HG03280 (cell line): ENCODE results near the gene SERP1.

Source experiments
- ATAC-seq: cut with Tn5 transposase; IDR thresholded peaks from one replicate; pipeline ENCODE4 v1.9.1; 2021; ENCODE audit warnings: mild to moderate bottlenecking, moderate library complexity; ENCODE audit not compliant: unreplicated experiment

The SERP1 gene

DNA sequence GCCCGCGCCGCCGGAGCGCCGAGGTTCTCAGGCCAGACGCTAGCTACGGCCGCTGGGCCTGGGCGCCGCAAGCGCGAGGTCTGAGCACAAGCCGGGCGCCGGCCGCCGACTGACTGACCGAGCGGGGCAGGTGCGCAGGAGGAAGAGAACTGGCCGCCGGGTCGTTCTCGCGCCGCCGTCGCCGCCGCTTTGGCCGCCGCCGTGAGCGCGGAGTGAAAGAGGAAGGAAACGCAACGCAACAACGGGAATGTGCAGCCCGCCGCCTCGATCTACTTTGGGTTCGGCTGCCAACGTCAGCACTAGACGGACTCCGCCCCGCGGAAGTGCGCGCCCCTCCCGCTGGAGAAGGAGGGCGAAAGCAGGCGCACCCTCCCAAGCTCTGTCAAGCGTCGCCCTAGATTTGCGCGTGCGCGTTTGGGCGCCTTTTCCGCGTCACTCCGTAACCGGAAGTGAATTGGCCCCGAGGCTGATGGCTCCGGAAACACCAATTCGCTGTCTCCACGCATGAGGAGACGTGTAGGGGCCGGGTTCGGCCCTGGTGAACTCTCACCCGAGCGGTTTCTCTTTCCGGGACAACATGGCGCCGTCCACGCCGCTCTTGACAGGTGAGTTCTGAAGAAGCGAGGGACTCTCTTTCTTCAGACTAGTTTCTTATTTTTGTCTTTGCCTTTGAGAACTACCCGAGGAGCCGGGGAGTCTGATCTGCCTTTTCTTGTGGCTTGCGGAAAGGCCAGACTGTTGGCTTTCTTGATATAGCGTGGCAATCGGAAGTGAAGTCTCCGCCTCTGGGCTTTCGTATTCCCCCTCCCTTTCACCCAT is at the start of gene SERP1, which contains the start of gene EIF2A:
SERP1 (minus strand) TSS at position 271 of the 819 bp plus-strand sequence. CDS start 361 bp downstream, outside the sequence.
EIF2A (plus strand) TSS at position 562 of the 819 bp plus-strand sequence; CDS start at position 578, 16 bp downstream.
- peak; percentile 94 for ATAC-seq

DNA sequence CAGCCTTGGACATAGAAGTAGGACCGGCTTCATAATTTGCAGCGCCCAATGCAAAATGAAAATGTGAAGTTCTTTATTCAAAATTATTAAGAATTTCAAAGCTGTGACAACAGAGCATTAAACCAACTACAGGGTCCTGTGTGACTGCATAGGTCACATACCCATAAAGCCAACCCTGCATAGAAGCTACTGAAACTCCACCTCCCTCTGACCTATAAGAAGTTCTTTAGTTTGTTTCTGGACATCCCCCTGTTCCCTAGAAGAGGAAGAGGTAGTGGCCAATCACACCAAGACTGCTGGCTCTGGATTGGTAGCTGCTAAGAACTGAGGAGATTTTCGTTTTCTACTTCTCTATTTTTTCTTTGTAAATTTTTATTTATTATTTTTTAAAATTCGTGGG is 47.9 kb upstream of the SERP1 start:
- no peak for ATAC-seq

DNA sequence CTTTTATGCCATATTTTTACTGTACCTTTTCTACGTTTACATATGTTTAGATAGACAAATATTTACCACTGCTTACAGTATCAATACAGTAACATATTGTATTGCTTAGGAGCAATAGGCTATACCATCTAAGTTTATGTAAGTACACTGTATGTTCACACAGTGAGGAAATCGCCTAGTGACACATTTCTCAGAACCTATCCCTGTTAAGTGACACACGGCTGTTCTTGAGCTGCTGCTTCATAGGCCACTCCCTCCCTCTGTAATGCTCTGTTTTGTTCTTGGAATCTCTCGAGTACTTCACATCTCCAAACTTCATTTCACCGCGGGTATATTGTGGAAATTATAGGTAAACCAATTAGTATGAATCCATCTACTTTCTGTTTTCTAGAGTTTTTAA is 43.5 kb upstream of the SERP1 start:
- no peak for ATAC-seq

DNA sequence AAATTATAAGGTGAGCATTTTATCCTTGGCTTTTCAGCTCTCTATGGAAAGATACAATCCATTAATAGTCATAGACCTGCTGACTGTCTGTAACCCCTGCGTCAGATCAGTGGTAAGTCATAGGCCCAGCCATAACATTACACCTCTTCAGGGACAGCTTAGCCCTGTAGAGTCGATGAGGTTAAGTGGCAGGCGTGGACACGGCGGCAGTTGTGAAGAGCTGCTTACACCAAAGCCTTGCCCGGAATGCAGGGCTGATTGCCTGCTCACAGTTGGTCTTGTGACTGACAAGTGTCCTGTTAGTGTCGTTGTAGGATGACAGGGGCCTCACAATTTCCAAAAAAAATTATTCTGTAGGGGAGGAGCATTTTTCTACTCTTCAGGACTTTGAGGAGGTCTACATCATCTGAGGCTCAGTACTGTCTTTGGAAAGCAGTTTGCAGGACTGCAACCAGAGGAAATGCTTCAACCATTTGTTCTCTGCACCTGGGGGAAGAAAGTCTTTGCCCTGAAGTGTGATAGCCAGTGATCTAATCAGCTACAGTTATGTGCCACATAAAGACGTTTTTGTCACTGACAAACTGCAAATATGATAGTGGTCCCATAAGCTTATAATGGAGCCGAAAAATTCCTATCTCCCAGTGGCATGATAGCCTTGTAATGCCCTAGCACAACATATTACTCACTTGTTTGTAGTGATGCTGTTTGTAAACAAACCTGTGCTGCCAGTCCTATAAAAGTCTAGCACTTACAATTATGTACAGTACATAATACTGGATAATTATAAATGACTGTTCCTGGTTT is 41.9 kb upstream of the SERP1 start:
- ATAC-seq, result no peak

DNA sequence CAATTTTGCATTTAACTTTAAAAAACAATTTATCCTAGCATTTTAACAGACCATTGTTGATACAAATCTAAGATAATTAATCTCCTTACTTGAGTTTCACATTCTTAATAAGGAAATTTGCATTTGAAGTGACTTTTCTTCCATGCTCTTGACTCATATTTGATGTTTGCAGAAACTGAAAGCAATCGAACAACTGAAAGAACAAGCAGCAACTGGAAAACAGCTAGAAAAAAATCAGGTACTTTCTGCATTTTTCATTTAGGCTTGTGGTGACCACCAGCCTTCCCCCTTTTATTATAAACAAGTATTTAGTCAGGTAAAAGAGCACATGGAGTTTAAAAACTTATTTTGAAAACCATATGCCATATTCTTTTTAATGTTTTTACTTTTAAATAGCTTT is 36.7 kb upstream of the SERP1 start:
- ATAC-seq, result peak; percentile 66

DNA sequence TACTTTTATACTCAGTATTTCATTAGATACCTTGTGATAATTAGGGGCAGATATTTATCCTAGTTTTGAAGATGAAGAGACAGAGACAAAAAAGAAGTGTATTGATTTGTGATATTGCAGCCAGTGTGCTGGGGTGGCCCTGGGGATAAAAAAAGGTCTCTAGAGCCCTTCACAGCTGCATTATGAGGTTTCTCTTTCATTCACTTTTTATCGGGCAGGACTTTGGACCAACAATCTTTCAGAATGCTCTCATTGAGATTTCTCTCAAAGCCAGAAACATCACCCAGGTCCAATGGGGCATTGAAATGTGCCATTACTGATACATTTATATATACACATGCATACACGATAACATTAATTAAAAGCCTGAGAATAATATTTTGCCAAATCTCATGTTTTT is 36.3 kb upstream of the SERP1 start:
- ATAC-seq, result peak; percentile 64

DNA sequence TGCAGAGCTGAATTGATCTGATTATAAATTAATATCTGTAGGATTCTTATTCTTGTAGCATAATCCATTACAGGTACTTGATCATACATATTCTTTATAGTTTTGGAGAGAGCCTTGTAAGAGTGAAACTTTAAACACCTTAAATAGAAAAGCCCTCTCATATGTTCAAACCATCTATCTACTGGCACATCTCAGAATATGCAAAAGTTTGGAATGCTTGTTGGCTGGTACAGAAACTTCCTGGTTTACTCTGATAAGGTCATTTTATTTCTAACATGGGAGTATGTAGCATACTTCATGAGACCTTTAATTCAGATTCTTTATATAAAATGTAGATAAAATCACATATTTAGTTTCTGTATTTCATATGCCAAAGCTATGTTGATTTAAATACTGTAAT is 34.9 kb upstream of the SERP1 start:
- ATAC-seq, result no peak

DNA sequence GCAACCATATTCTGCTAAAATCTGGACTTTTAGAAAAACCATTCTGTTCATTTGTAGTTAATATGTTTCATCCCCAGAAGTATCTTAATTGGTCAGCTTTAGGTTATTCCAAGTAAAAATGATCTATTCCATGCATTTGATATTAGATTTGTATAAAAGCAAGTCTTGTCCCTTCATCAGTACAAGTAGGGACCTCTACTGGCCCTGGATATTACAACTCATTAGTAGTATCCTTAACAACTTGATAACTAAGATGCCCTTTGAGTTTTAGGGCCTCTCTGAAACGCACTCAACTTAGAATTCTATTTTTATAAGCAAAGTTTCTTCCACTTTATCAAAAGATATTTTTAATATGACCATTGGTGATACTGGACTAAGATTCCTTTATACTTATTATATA is 31.6 kb upstream of the SERP1 start:
- no peak for ATAC-seq

DNA sequence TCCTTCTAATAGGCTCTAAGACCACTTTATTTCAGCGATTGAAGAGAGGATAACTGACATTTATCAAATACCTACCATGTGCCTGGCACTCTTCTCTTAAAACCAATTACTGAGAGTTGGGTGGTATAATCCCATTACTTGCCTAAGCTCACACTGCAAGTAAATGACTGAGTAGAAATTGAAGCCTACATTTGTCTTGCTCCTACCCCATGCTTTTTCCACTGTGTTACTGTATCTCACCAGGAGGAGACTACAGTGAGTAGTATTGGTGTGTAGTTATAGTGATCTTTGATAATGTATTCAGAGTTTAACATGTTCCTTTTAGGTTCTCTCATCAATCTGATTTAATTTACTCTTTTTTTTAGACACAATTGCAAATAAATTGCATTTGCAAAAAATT is 21.0 kb upstream of the SERP1 start:
- ATAC-seq, result no peak

DNA sequence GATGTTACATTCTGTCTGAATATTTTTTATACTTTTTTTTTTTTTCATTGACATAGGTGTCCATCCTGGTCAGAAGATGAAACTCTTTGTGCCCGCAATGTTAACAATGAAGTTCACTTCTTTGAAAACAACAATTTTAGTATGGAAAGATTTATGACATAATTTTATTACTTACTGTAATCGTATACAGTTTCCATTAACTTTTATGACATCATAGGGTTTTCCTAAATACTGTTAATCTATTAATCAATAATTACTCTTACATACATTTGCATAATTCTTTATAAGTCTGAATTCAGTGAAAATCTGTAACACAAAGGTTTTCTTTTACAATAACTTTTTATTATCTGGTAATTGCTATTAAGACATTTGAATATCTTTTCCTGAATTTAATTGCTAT is 17.9 kb upstream of the SERP1 start:
- ATAC-seq, result no peak

DNA sequence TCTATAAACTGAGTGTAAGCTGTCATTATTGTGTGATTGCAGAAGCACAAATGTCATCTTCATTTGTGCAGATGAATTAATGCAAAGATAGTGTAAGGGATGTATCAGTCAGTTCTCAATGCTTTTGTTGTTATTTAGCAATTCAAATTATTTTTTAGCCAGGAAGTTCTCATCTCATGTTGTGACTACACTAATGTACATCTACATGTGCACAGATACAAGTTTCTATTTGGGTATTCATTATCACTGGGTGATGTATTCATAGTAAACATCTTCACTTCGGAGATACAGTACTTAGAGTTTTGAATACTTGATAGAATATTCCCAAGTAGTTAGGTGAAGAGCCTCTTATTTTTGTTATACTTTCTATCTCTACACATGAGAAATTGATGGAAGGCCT is 11.4 kb upstream of the SERP1 start:
- no peak for ATAC-seq

DNA sequence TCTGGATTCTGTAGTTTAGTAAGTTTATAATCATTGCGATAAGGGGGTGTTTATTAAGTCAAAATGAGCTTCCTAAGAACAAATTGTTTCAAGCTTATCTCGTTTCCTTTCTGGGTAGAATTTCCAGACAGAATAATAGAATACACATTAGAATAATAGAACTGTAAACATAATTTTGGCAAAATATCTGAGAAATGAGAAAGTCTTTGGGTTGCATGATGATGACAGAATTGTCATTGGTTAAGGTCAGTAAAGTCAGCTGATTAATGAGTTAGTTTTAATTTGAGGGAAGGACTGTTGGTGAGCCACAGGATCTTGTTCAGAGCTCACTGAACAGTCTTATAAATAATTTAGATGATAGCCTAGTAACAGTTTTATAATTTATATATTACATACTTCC is 10.5 kb upstream of the SERP1 start:
- ATAC-seq, result no peak

DNA sequence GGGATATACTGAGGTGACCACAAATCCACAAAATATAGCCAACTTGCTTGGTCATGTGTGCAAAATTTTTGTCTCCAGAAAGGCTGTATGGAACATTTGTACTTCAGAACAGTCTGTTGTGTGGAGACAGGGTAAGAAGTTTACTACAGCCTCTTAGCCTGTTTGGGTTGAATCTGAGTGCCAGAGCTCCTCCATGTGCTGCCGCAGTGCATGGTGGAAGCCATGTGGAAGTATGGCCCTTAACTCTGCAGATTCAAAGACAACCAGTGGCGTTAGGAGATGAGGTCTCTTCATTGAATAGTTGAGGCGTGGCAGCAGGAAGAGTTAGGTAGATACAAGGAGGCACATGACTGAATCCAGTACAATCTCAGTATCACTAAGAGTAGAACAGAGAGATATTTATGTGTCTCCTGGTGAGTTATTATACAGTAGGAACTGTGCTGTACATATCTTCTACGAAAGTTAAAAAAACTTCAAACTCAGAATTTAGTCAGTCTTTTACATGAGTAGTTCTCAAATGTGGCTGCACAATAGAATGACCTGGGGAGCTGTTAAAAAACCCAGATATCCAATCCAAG is 9.7 kb upstream of the SERP1 start:
- ATAC-seq, result no peak

DNA sequence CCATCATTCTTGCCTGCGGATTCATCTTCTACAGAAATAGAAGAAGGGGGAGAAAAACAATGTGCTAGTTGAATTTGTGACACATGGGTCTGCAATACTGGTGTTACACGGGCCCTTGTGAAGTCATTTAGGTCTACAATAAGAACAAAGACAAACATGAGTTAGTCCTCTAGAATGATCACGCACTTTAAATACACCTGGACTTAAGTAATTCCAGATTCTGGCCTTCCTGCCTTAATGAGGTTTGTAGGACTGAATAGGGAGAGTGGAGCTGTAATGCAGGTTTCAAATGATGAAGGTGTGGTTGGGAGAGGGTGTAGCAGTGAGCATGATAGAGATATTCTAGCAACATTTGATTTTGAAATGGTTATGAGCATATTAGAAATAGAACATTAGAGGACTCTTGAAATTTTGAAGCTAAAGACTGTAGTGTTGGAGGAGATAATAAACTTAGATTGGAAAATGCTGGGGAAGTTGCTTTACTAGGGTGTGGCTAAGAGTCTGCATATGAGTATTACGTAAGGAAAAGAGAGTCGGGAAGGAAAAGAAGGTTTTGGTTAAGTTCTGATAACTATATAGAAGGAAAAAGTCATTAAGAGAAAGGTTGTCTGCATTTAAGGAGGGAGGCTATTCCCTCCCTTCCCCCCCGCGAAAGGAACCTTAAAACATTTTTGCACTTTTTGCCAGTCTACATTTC is 897 bp upstream of the SERP1 start:
- no peak for ATAC-seq

DNA sequence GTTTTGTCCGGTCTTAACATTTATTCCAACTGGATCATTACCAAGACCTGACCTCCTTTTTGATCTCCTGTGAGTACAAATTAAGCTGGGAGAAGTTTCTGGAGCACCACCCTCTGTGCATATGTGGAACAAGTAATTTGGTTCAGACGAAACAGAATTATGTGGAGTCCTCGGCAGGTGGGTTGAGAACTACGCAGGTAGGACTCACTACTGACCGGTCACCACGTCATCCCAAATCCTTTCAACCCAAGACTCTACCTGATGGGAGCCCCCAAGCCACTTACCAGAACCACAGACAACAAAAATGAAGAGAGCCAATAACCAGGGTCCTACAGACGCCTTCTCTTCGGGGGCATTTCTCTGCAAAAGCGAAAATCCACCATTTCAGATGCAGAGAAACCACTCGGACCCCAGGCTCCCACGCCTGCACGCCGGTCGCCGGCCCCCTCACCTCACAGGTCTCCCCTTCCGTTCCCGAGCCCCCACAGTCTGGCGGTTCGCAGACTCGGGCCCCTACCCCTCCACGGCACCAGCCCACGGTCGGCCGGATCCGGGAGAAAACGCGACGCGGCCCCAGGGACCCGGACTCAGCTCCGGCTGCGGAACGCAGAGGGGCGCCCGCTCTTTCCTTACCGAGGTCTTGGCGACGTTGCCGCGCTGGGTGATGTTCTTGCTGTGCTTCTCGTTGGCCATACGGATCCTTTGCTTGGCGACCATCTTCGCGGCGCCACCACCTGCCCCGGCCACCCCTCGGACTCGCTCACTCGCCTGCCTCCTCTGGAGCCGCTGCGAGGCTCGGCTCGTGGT is 674 bp downstream of the SERP1 start:
- no peak for ATAC-seq

DNA sequence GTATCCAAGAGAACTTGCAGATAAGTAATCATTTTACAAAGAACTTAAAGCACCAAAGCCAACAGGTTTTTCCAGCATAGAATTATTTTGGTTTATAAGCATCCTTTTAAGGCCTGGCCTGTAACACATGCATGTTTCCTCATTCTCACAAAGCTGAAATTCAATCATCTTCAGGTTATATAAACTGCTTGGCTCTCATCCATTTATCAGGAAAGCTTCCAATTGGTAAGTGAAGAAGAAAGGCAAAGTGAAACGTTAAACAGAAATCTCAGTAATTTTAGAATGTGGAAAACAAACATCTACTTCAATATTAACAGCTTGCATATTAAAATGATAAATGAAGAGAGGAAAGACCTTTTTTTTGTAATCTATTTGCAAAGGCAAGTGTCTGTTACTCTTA is 1.6 kb downstream of the SERP1 start:
- ATAC-seq, result no peak

DNA sequence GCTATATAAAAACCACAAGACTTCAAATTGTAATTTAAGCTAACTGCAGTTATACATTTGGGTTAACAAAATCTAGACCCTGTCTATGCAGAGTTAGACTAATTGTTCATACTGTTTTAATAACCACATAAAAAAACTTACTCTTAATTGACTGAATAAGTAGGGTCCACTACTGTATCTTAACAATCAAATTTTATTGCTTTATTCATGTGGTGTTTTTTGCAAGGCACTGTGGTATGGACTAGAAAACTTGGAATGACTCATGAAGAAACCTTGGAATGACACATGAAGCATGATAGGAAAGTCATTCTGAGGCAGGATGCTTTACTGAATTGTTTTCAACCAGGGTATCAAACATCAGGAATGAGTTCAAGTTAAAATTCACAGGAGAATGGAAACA is 2.3 kb downstream of the SERP1 start:
- ATAC-seq, result no peak

DNA sequence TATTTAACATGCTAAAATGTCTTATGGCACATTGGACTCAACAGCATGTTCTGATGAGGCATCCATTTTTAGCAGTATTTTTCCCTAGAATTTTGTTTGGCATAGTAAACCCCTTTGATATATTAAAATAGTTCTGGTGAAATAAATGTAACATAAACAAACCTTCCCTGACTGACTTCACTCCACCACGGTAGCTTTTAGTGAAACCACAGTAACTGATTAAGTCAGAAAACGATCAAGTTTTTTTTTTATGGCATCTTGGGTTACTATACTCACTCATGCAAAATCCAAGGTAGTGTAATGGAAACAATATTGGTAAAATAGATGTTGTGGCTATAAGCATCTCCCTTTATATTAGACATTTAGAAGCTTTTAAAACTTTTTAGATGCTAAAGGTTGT is 2.8 kb downstream of the SERP1 start:
- no peak for ATAC-seq

DNA sequence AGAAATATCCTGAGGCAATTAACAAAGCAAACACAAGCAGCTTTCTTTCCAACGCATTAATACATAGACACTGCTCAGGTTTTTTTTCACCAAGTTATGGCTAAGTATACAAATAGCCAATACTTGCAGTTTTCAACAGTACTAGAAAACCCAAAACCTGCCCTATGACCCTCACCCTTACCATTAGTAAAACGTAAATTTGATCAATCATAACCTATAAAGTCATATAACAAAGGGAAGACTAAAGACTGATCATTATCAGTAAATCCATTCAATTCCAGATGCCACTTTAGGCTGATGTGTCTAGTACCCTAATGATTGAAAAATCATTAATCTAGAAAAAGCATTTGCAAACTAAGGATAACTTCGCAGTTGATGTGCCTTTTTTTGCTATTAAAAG is 3.2 kb downstream of the SERP1 start:
- no peak for ATAC-seq

DNA sequence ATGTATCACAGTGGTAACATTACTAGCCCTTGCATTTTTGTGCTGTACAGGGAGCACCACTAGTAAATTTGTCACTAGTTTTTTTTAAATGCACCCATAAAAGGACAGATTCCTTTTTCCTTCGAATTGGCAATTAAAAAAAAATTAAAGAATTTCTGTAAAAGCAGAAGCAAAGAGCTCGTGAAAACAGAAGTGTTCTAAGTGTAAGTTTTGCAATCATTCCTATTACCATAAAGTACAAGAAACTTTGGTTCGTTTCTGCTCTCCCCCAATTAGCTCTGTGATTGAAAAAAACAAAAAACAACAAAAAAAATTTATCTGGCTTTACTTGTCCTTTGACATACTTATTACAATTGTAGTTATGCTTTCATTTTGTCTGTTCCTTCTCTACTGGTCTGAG is 5.3 kb downstream of the SERP1 start:
- ATAC-seq, result no peak
